GM23248 (cell line): ENCODE results near the gene NR4A3.

Source experiments
- EZH2 ChIP-seq: fragments of 200-600 bp; sonication (generic); IDR thresholded peaks from 2 replicates; pipeline ENCODE4 v1.6.1; 2018; ENCODE audit warnings: antibody characterized with exemption, mild to moderate bottlenecking; ENCODE audit not compliant: insufficient read depth, poor library complexity, severe bottlenecking
- EZH2phosphoT487 ChIP-seq: fragments of 200-600 bp; sonication (generic); IDR thresholded peaks from 2 replicates; pipeline ENCODE4 v1.6.1; 2018; ENCODE audit warnings: antibody characterized with exemption, moderate library complexity, mild to moderate bottlenecking, low read depth; ENCODE audit not compliant: insufficient read depth

DNA sequence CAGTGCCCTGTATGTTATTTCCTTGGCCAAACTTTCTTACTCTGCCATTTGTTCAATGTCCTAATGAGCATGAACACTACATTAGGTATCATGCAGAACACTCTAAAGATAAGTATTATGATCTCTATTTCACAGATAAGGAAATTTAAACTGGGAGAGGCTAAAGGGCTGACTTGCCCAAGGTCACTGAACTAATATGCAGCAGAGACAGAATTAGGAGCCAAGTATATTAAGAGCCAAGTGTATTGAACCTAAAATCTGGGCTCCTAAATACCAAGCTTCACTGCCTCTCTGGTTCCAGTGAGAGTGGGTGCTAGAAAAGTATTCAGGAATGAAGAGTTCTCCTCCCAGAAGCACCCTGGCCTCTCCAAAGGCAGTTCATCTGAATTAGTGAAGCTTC is 13.5 kb downstream of the NR4A3 start:
- TF ChIP-seq EZH2phosphoT487 = no peak
- no peak for TF ChIP-seq EZH2
